Keratinocyte (primary cell): ENCODE results near the gene SYNE2.

Source experiments
- EZH2 ChIP-seq: IDR thresholded peaks from one replicate; pipeline ENCODE4 v1.6.1; 2012; ENCODE audit warnings: inconsistent platforms, mild to moderate bottlenecking, low read length, moderate library complexity
- TF ChIP-seq, protein P1 (sequence below), 3 experiments: IDR thresholded peaks in 1 of 3; conservative IDR thresholded peaks in 1 of 3; optimal IDR thresholded peaks in 1 of 3; 2 replicates in 2 of 3; 3 replicates in 1 of 3; pipeline versions ENCODE3 to v1.5.1; 2011; ENCODE audit warnings: low read length in 3 of 3, mild to moderate bottlenecking in 3 of 3, moderate library complexity in 2 of 3, control low read depth in 1 of 3, inconsistent platforms in 1 of 3; ENCODE audit not compliant: insufficient read depth in 2 of 3; ENCODE audit errors: extremely low read depth in 1 of 3

DNA sequence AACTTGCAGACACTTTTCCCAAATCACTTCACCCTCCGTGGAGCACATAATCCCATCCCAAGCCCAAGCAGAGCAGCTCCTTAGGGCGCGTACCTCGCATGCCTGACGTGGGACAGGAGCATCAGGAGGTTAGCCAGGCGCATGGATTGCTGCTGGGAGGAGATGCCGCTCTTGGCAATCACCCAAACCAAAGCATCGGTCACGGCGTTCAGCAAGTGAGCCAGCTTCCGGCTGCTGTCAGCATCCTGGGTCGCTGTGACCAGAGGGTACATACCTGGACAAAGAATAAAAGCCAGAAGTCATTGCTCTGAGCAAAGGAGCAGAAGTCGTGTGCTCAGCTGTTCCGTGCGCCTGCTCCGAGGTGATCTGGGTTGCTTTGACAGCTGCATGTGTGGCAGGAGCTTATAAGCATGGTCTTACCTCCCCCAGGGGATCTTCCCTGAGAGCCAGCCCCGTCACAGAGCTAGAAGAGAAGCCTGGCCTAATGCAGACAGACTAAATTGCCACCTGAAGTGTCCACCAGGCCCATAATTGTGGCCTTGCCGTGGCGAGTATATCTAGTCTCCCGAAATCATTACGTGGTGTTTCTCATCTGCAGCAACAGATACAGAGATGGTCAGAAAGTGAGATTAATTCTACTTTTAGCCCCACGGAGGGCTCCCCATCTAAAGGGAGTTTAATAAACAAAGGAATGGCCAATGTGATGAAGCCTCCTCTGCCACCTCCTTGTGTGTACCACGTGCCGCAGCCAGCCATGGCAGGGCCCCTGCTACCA is 382.3 kb downstream of the SYNE2 start:
- TF ChIP-seq, protein P1, sequence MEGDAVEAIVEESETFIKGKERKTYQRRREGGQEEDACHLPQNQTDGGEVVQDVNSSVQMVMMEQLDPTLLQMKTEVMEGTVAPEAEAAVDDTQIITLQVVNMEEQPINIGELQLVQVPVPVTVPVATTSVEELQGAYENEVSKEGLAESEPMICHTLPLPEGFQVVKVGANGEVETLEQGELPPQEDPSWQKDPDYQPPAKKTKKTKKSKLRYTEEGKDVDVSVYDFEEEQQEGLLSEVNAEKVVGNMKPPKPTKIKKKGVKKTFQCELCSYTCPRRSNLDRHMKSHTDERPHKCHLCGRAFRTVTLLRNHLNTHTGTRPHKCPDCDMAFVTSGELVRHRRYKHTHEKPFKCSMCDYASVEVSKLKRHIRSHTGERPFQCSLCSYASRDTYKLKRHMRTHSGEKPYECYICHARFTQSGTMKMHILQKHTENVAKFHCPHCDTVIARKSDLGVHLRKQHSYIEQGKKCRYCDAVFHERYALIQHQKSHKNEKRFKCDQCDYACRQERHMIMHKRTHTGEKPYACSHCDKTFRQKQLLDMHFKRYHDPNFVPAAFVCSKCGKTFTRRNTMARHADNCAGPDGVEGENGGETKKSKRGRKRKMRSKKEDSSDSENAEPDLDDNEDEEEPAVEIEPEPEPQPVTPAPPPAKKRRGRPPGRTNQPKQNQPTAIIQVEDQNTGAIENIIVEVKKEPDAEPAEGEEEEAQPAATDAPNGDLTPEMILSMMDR (optimal IDR thresholded peaks at IDR 0.05 in 1 of 3, IDR thresholded peaks at IDR 0.05 in 1 of 3, conservative IDR thresholded peaks at IDR 0.05 in 1 of 3; ENCODE audit: extremely low read depth in 1 of 3, insufficient read depth in 2 of 3, low read length in 3 of 3) = no peak
- no peak for TF ChIP-seq EZH2
